Thyroid gland (tissue), 4 donors: ENCODE data around the gene JHY. TPM values are rescaled to one million over a fixed set of nuclear protein-coding genes. Genes with fewer than 3 reads are reported as not detected.
A peak's percentile ranks its signal among the peaks of the same experiment; 100 is the strongest.

ENCODE experiments used
- DNase-seq, 2 donors: peaks; one replicate each; pipeline ENCODE4 v3.0.0-alpha.2; 2019
- H3K27ac ChIP-seq, 3 donors: fragments of 200-600 bp; sonication (generic); 1 replicate in 2 of 3; 2 replicates in 1 of 3; pipeline ENCODE4 v1.5.1; 2016 to 2019; ENCODE audit warnings: mild to moderate bottlenecking in 1 of 3, moderate library complexity in 1 of 3
- H3K27me3 ChIP-seq: fragments of 200-600 bp; sonication (generic); one replicate; pipeline ENCODE4 v1.5.1; 2019
- H3K36me3 ChIP-seq, 2 donors: fragments of 200-600 bp; sonication (generic); one replicate each; pipeline ENCODE4 v1.5.1; 2016 to 2019
- H3K4me1 ChIP-seq, 2 donors: fragments of 200-600 bp; sonication (generic); one replicate each; pipeline ENCODE4 v1.5.1; 2017 to 2019
- H3K4me3 ChIP-seq, 3 donors: fragments of 200-600 bp; sonication (generic); replicated peaks in 1 of 3; 1 replicate in 2 of 3; 2 replicates in 1 of 3; pipeline ENCODE4 v1.5.1; 2016; ENCODE audit warnings: mild to moderate bottlenecking in 1 of 3
- H3K9me3 ChIP-seq: fragments of 200-600 bp; sonication (generic); one replicate; pipeline ENCODE4 v1.5.1; 2017
- POLR2A ChIP-seq, 2 donors: fragments of 450-650 bp; IDR thresholded peaks; one replicate each; pipeline ENCODE4 v1.6.1; 2017; ENCODE audit warnings: antibody characterized with exemption in 2 of 2, mild to moderate bottlenecking in 2 of 2, moderate library complexity in 1 of 2
- WGBS, 2 donors: methylation state at CpG; one replicate each; pipeline ENCODE4 v1.1.5; 2017; 5-methylcytosine and 5-hydroxymethylcytosine counted together
- intact Hi-C: fragments of 100-400 bp; cut with DNase I; formaldehyde crosslinking; loops from one replicate; pipeline ENCODE4 v1.15.1; 2023
- total RNA-seq, 4 donors: library from RNA; depleted of rRNA; stranded (reverse); fragments of >200 nt; gene quantifications; one replicate each; pipeline ENCODE4 v1.2.3, GENCODE V29; 2016
- TF ChIP-seq, protein P1 (sequence below), 6 experiments: fragments of 200-600 bp in 3 of 6; fragments of 450-650 bp in 3 of 6; sonication (generic) in 3 of 6; IDR thresholded peaks; one replicate each; pipeline ENCODE4 v1.5.1; 2016 to 2019; ENCODE audit warnings: antibody characterized with exemption in 6 of 6, mild to moderate bottlenecking in 2 of 6, inconsistent platforms in 1 of 6, moderate library complexity in 1 of 6

JHY gene
- total RNA-seq, 4 donors from 2014 or later: 5.8 to 11.8 (median 8.9) TPM

DNA sequence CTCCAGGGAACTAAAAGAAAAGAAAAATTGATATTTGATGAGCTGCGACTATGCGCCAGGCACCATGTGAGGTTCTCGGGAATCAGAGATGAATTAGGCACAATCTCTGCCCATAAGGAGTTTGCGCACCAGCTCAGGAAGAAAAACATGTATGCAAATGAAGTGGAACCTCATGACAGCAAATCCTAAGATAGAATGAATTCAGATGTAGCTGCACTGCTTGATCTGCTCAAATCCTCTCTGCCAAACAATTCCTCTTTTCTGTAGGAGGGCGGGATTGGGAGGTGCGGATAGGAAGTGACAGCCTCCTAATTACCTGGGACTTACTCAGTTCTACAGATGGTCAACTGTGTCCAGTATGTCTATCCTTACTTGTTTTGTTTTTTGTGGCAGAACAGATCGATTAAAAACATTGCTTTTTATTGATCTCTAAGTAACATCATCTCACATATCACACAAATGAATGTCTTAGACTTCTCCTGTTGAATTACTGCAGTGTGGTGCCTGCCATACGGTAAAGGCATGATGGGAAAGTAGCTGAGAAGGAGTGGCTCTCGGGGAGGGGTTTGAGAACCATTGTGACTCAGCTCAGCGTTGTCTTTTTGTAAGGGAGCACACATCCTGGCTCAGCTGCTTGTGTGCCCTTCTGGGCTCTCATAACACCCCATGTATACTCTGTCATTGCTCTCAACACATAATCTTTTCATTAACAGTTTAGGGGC lies 30.3 kb upstream of the JHY start:
- no peak overlapping the region for H3K4me3 ChIP-seq
- no peaks in the 10 kb centered on the region for H3K9me3 ChIP-seq
- no peaks in the 10 kb centered on the region for H3K27me3 ChIP-seq
- intact Hi-C loops: loop anchor here (5.0 to 10.0 kb wide), 2 partner anchors 55 to 217 kb away; no protein-coding TSS in a partner anchor
- 84 to 85% methylated on average over 10 of the region's 10 CpGs for WGBS, 2 donors
- H3K4me1 ChIP-seq: no peaks in the 10 kb centered on the region
- H3K27ac ChIP-seq: no peak overlapping the region
- TF ChIP-seq POLR2A (IDR thresholded peaks at IDR 0.05): no peak
- TF ChIP-seq, protein P1, sequence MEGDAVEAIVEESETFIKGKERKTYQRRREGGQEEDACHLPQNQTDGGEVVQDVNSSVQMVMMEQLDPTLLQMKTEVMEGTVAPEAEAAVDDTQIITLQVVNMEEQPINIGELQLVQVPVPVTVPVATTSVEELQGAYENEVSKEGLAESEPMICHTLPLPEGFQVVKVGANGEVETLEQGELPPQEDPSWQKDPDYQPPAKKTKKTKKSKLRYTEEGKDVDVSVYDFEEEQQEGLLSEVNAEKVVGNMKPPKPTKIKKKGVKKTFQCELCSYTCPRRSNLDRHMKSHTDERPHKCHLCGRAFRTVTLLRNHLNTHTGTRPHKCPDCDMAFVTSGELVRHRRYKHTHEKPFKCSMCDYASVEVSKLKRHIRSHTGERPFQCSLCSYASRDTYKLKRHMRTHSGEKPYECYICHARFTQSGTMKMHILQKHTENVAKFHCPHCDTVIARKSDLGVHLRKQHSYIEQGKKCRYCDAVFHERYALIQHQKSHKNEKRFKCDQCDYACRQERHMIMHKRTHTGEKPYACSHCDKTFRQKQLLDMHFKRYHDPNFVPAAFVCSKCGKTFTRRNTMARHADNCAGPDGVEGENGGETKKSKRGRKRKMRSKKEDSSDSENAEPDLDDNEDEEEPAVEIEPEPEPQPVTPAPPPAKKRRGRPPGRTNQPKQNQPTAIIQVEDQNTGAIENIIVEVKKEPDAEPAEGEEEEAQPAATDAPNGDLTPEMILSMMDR (IDR thresholded peaks at IDR 0.05): no peak
- DNase-seq: no peak
- no peaks in the 10 kb centered on the region for H3K36me3 ChIP-seq

DNA sequence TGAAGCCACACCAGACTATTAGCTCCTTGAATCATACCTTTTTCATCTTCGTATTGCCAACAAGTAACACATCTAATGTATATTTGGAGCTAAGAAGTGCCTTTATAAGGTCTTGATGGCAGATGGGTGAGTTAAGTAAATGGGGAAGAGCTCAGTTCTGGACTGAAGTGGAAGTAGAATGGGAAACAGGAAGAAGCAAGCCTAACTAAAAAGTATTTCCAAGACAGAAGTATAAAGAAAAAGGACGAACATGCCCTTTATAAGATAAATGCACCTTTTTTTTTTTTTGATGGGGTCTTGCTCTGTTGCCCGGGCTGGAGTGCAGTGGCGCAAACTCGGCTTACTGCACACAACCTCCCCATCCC lies 29.8 kb upstream of the JHY start:
- Histone ChIP-seq H3K4me3 (no peak overlapping the region), H3K27ac (no peak overlapping the region), H3K4me1 (no peaks in the 10 kb centered on the region), H3K36me3 (no peaks in the 10 kb centered on the region), H3K9me3 (no peaks in the 10 kb centered on the region), H3K27me3 (no peaks in the 10 kb centered on the region)
- WGBS, 2 donors: 89 to 95% methylated on average over 5 of the region's 5 CpGs
- TF ChIP-seq, protein P1 (IDR thresholded peaks at IDR 0.05): no peak
- no peak for TF ChIP-seq POLR2A (IDR thresholded peaks at IDR 0.05)
- intact Hi-C loops: loop anchor here (5.0 to 10.0 kb wide), 2 partner anchors 55 to 218 kb away; no protein-coding TSS in a partner anchor
- no peak for DNase-seq

DNA sequence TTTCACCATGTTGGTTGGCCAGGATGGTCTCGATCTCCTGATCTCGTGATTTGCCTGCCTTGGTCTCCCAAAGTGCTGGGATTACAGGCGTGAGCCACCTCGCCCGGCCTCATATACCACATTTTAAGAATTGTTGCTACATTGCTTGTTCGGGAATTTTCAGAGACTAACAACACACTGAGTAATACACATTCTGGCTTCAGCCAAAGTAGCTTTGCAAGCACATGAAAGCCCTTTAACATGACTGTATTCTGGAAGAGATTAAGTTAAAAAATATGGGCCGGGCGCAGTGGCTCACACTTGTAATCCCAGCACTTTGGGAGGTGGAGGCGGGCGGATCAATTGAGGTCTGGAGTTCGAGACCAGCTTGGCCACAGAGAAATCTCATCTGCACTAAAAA lies 29.3 kb upstream of the JHY start:
- intact Hi-C loops: loop anchor here (5.0 to 10.0 kb wide), 2 partner anchors 56 to 218 kb away; no protein-coding TSS in a partner anchor
- H3K9me3 ChIP-seq: no peaks in the 10 kb centered on the region
- H3K27me3 ChIP-seq: no peaks in the 10 kb centered on the region
- TF ChIP-seq POLR2A (IDR thresholded peaks at IDR 0.05): no peak
- no peaks in the 10 kb centered on the region for H3K4me1 ChIP-seq
- H3K36me3 ChIP-seq: no peaks in the 10 kb centered on the region
- no peak overlapping the region for H3K4me3 ChIP-seq
- DNase-seq: no peak
- WGBS, 2 donors: 95 to 97% methylated on average over 11 of the region's 11 CpGs
- H3K27ac ChIP-seq: no peak overlapping the region

DNA sequence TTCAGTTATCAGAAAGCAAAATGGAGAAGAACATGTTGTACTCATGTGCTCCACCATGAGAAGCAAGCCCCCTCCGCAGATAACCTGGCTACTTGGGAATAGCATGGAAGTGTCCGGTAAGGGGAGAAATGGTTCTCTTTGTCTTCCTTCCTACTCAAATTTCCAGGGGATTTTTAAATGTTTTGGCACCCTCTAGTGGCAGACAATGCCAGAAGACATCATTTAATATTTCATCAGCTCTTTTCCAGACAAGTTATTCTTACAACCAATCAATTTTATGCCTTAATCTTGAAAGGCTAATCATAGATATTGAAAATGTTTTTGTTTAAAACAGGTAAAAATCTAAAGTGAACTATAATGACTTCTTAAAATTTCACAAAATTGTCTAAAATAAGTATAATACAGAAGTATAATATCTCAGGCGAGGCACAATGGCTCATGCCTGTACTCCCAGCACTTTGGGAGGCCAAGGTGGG lies 28.6 kb upstream of the JHY start:
- 35 to 38% methylated on average over 3 of the region's 3 CpGs for WGBS, 2 donors
- H3K36me3 ChIP-seq: no peaks in the 10 kb centered on the region
- no peak overlapping the region for H3K4me3 ChIP-seq
- H3K27me3 ChIP-seq: no peaks in the 10 kb centered on the region
- no peak for TF ChIP-seq POLR2A (IDR thresholded peaks at IDR 0.05)
- TF ChIP-seq, protein P1 (IDR thresholded peaks at IDR 0.05): peak; percentile 46 to 84 (median 67)
- H3K27ac ChIP-seq: no peak overlapping the region
- no peaks in the 10 kb centered on the region for H3K4me1 ChIP-seq
- H3K9me3 ChIP-seq: no peaks in the 10 kb centered on the region
- peak; percentile 50 to 51 for DNase-seq
- intact Hi-C loops: loop anchor here (5.0 to 10.0 kb wide), 2 partner anchors 57 to 219 kb away; no protein-coding TSS in a partner anchor

DNA sequence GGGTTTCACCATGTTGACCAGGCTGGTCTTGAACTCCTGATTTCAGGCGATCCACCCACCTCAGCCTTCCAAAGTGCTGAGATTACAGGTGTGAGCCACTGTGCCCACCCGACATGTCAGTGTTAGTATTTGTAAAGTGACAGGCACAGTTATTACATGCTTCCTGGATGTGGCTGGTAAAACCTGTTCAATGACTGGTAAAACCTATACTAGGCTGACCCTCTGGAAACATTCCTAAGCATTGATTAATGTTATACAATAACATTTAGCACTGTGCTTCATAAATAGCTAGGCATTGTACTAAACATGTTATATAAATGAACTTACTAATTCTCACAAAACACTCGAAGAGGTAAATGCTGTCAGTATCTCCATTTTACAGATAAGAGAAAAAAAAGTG lies 20.9 kb upstream of the JHY start:
- no peaks in the 10 kb centered on the region for H3K4me1 ChIP-seq
- intact Hi-C loops: loop anchor here (5.0 kb wide), 1 partner anchor 161 kb away; no protein-coding TSS in a partner anchor
- TF ChIP-seq POLR2A (IDR thresholded peaks at IDR 0.05): no peak
- TF ChIP-seq, protein P1 (IDR thresholded peaks at IDR 0.05): no peak
- no peak overlapping the region for H3K27ac ChIP-seq
- H3K36me3 ChIP-seq: no peaks in the 10 kb centered on the region
- no peaks in the 10 kb centered on the region for H3K27me3 ChIP-seq
- H3K4me3 ChIP-seq: no peak overlapping the region
- H3K9me3 ChIP-seq: no peaks in the 10 kb centered on the region
- 73 to 94% methylated on average over 3 of the region's 3 CpGs for WGBS, 2 donors
- no peak for DNase-seq
